PC-3 (cell line): Measurements from ENCODE around the gene ZNF143. TPM values are rescaled to one million over a fixed set of nuclear protein-coding genes. Genes with fewer than 3 reads are reported as not detected.
"Not testable (repeated sequence)": the region's sequence is repeated elsewhere in the genome, so short reads cannot be mapped to it uniquely, and the experiment has no call there.

ENCODE experiments used
- ATAC-seq: fragments of 200-7000 bp; cut with Tn5 transposase; 2 replicates; pipeline ENCODE4 v1.9.1; 2020; ENCODE audit warnings: mild to moderate bottlenecking, moderate library complexity
- BruUV-seq: library from RNA; stranded (reverse); fragments of 400-500 nt; replicated peaks from 2 replicates; lab custom pipeline; 2021; lab: Mats Ljungman, UMichigan
- CTCF ChIA-PET: fragments of 300-600 bp; sonication (Branson Sonifier 250); formaldehyde crosslinking; loops from one replicate; lab custom pipeline; 2022; ENCODE audit warnings: antibody characterized with exemption; lab: Charles Lee
- POLR2A ChIA-PET: fragments of 300-600 bp; sonication (Branson Sonifier 250); formaldehyde crosslinking; loops from one replicate; lab custom pipeline; 2022; ENCODE audit warnings: antibody characterized with exemption; ENCODE audit not compliant: unreplicated experiment; lab: Charles Lee
- DNase-seq: peaks from one replicate; pipeline ENCODE4 v3.0.0-alpha.2; 2015
- H2AFZ ChIP-seq: fragments of 300-600 bp; sonication (generic); 2 replicates; pipeline ENCODE4 v1.6.0; 2016; ENCODE audit warnings: antibody characterized with exemption, low read length
- H3F3A ChIP-seq: fragments of 300-600 bp; sonication (generic); one replicate; pipeline ENCODE4 v1.6.0; 2017; ENCODE audit warnings: antibody characterized with exemption, low read length, control low read depth, mild to moderate bottlenecking; ENCODE audit not compliant: unreplicated experiment
- H3K27ac ChIP-seq: fragments of 300-600 bp; sonication (generic); 2 replicates; pipeline ENCODE4 v1.5.1; 2016; ENCODE audit warnings: mild to moderate bottlenecking, low read length
- H3K27me3 ChIP-seq: fragments of 300-600 bp; sonication (generic); 2 replicates; pipeline ENCODE4 v1.6.1; 2016; ENCODE audit warnings: low read length, mixed read lengths
- H3K36me3 ChIP-seq: fragments of 300-600 bp; sonication (generic); 2 replicates; pipeline ENCODE4 v1.6.1; 2016; ENCODE audit warnings: low read depth, mixed run types, low read length, mixed read lengths
- H3K4me1 ChIP-seq: fragments of 300-600 bp; sonication (generic); 2 replicates; pipeline ENCODE4 v1.5.1; 2016; ENCODE audit warnings: low read length; ENCODE audit not compliant: insufficient read depth
- H3K4me2 ChIP-seq: fragments of 300-600 bp; sonication (generic); 2 replicates; pipeline ENCODE4 v1.6.0; 2016; ENCODE audit warnings: low read length
- H3K4me3 ChIP-seq: fragments of 300-600 bp; sonication (generic); 2 replicates; pipeline ENCODE4 v1.5.1; 2016; ENCODE audit warnings: mild to moderate bottlenecking, low read length, mixed read lengths
- H3K79me2 ChIP-seq: fragments of 300-600 bp; sonication (generic); 2 replicates; pipeline ENCODE4 v1.6.1; 2017; ENCODE audit warnings: low read length, mixed read lengths
- H3K9ac ChIP-seq: fragments of 300-600 bp; sonication (generic); 2 replicates; pipeline ENCODE4 v1.6.0; 2016; ENCODE audit warnings: mild to moderate bottlenecking, low read length
- H3K9me2 ChIP-seq: fragments of 300-600 bp; sonication (generic); replicated peaks from 2 replicates; pipeline ENCODE4 v1.6.1; 2016; ENCODE audit warnings: mixed run types, low read length, mixed read lengths
- H3K9me3 ChIP-seq: fragments of 300-600 bp; sonication (generic); 2 replicates; pipeline ENCODE4 v1.6.1; 2016; ENCODE audit warnings: low read length, mixed read lengths
- H4K20me1 ChIP-seq: fragments of 300-600 bp; sonication (generic); 2 replicates; pipeline ENCODE4 v1.6.1; 2016; ENCODE audit warnings: low read length, mixed read lengths
- EZH2 ChIP-seq: fragments of 300-600 bp; sonication (generic); IDR thresholded peaks from one replicate; pipeline ENCODE4 v1.6.1; 2017; ENCODE audit warnings: antibody characterized with exemption, mild to moderate bottlenecking, low read length; ENCODE audit not compliant: unreplicated experiment
- EZH2phosphoT487 ChIP-seq: fragments of 300-600 bp; sonication (generic); IDR thresholded peaks from 2 replicates; pipeline ENCODE4 v1.6.1; 2018; ENCODE audit warnings: mild to moderate bottlenecking, antibody characterized with exemption, low read length, borderline replicate concordance
- intact Hi-C: fragments of 100-400 bp; cut with micrococcal nuclease; formaldehyde crosslinking; loops from 2 replicates; pipeline ENCODE4 v1.9.0; 2023
- total RNA-seq: library from RNA; depleted of rRNA; stranded (reverse); fragments of >200 nt; gene quantifications from 2 replicates; pipeline ENCODE4 v1.2.3, GENCODE V29; 2014
- TF ChIP-seq, protein P1 (sequence below): fragments of 300-600 bp; sonication (generic); conservative IDR thresholded peaks from 2 replicates; pipeline ENCODE4 v1.5.1; 2017; ENCODE audit warnings: antibody characterized with exemption, low read depth, mild to moderate bottlenecking, low read length

The ZNF143 gene
- total RNA-seq, 1 experiment from 2014 or later, result 33.9 TPM

DNA sequence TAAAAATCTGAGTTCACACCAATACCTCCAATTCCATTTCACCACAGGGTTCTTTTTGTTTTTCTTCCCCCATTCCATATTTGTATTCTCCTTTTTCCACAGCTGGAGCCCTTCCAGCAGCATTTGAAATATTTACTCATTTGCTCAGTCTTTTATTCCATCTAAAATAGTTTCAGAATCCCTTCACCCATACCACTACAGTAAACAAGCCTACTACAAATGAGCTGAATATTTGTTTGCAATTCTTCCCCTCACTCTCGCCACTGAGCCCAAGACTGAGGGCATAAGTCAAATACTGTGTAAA, 46.4 kb downstream of the ZNF143 start:
- H3F3A ChIP-seq, result no peaks in the 10 kb centered on the region
- no peaks in the 10 kb centered on the region for H3K27me3 ChIP-seq
- POLR2A ChIA-PET, result interaction anchor here (0.6 kb wide), 2 partner anchors 253 to 424 kb away, joined by 5 read pairs; no protein-coding TSS in a partner anchor
- no peaks in the 10 kb centered on the region for H3K9me2 ChIP-seq
- H4K20me1 ChIP-seq, result no peaks in the 10 kb centered on the region
- H3K79me2 ChIP-seq, result no peaks in the 10 kb centered on the region
- no peak overlapping the region for H3K4me2 ChIP-seq
- H3K36me3 ChIP-seq, result peaks cover 3% of the 10 kb centered on the region
- no peak overlapping the region for H3K9ac ChIP-seq
- no peaks in the 10 kb centered on the region for H3K9me3 ChIP-seq
- H3K4me3 ChIP-seq, result no peak overlapping the region
- H3K27ac ChIP-seq, result no peak overlapping the region
- intact Hi-C loops, result loop anchor here (2.0 kb wide), 4 partner anchors 46 to 492 kb away; partner anchors contain the start of gene ZNF143
- no peaks in the 10 kb centered on the region for H3K4me1 ChIP-seq
- DNase-seq, result no peak
- BruUV-seq, result no TSS peak
- no peak overlapping the region for H2AFZ ChIP-seq
- CTCF ChIA-PET, result interaction anchor here (0.6 to 1.0 kb wide), 9 partner anchors 46 to 543 kb away, joined by 3 to 7 read pairs (median 4); partner anchors contain the start of genes TMEM9B and ZNF143
- TF ChIP-seq EZH2 (no peak), EZH2phosphoT487 (no peak)
- TF ChIP-seq, protein P1, sequence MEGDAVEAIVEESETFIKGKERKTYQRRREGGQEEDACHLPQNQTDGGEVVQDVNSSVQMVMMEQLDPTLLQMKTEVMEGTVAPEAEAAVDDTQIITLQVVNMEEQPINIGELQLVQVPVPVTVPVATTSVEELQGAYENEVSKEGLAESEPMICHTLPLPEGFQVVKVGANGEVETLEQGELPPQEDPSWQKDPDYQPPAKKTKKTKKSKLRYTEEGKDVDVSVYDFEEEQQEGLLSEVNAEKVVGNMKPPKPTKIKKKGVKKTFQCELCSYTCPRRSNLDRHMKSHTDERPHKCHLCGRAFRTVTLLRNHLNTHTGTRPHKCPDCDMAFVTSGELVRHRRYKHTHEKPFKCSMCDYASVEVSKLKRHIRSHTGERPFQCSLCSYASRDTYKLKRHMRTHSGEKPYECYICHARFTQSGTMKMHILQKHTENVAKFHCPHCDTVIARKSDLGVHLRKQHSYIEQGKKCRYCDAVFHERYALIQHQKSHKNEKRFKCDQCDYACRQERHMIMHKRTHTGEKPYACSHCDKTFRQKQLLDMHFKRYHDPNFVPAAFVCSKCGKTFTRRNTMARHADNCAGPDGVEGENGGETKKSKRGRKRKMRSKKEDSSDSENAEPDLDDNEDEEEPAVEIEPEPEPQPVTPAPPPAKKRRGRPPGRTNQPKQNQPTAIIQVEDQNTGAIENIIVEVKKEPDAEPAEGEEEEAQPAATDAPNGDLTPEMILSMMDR, result no peak
- no peak for ATAC-seq

- POLR2A ChIA-PET, result no interaction called here
- H3K4me2 ChIP-seq, result no peak overlapping the region
- no peaks in the 10 kb centered on the region for H3K9me2 ChIP-seq
- H3K27me3 ChIP-seq, result no peaks in the 10 kb centered on the region
- H3K27ac ChIP-seq, result no peak overlapping the region
- no peaks in the 10 kb centered on the region for H3K4me1 ChIP-seq
- H3K9ac ChIP-seq, result no peak overlapping the region
- H3K9me3 ChIP-seq, result no peaks in the 10 kb centered on the region
- ATAC-seq (no peak), DNase-seq (no peak)
- H3K79me2 ChIP-seq, result no peaks in the 10 kb centered on the region
- no peak overlapping the region for H3K4me3 ChIP-seq
- CTCF ChIA-PET, result no interaction called here
- no peak overlapping the region for H2AFZ ChIP-seq
- no peaks in the 10 kb centered on the region for H4K20me1 ChIP-seq
- intact Hi-C loops, result no loop called here
- H3K36me3 ChIP-seq, result peaks cover 13% of the 10 kb centered on the region
- no peak for TF ChIP-seq EZH2phosphoT487
- TF ChIP-seq, protein P1, result no peak
- TF ChIP-seq EZH2, result no peak
- no peaks in the 10 kb centered on the region for H3F3A ChIP-seq
- BruUV-seq, result no TSS peak
Observed at GRCh38 chr11:9509041-9509440, 48.2 kb downstream of the ZNF143 start.

- Histone ChIP-seq H3K4me1 (no peaks in the 10 kb centered on the region), H3K79me2 (no peaks in the 10 kb centered on the region), H3K27me3 (no peaks in the 10 kb centered on the region), H3K4me3 (no peak overlapping the region), H3K36me3 (peaks cover 17% of the 10 kb centered on the region), H3K9ac (no peak overlapping the region), H2AFZ (no peak overlapping the region), H4K20me1 (no peaks in the 10 kb centered on the region), H3F3A (no peaks in the 10 kb centered on the region), H3K4me2 (no peak overlapping the region), H3K27ac (no peak overlapping the region), H3K9me3 (no peaks in the 10 kb centered on the region), H3K9me2 (no peaks in the 10 kb centered on the region)
- no peak for ATAC-seq
- CTCF ChIA-PET, result no interaction called here
- TF ChIP-seq EZH2phosphoT487, result no peak
- no peak for TF ChIP-seq EZH2
- TF ChIP-seq, protein P1, result no peak
- POLR2A ChIA-PET, result no interaction called here
- intact Hi-C loops, result no loop called here
- BruUV-seq, result no TSS peak
- DNase-seq, result no peak
Observed at GRCh38 chr11:9512370-9513019, 51.7 kb downstream of the ZNF143 start.

- H3K36me3 ChIP-seq, result peaks cover 16% of the 10 kb centered on the region
- POLR2A ChIA-PET, H3F3A ChIP-seq, DNase-seq, H3K27me3 ChIP-seq, H3K79me2 ChIP-seq, CTCF ChIA-PET, H3K4me3 ChIP-seq, H2AFZ ChIP-seq, H3K4me1 ChIP-seq, H3K9ac ChIP-seq, H3K9me2 ChIP-seq, H3K4me2 ChIP-seq, intact Hi-C loops, H3K9me3 ChIP-seq, ATAC-seq, H4K20me1 ChIP-seq, H3K27ac ChIP-seq, BruUV-seq: not testable (repeated sequence)
Observed at GRCh38 chr11:9514576-9514975, 53.8 kb downstream of the ZNF143 start.
